Measurements from ENCODE around the gene CLCN5.

The CLCN5 gene

GRCh38 chrX:50098749-50099148 lies 176.4 kb downstream of the CLCN5 start:
- TF ChIP-seq CTCF (IDR thresholded peaks at IDR 0.05) (no peak), ZFX (IDR thresholded peaks at IDR 0.05; ENCODE audit: borderline replicate concordance) (no peak)
- H3K27ac ChIP-seq: no peak overlapping the region

GRCh38 chrX:50099331-50099730 lies 176.9 kb downstream of the CLCN5 start:
- H3K27ac ChIP-seq: no peak overlapping the region
- TF ChIP-seq CTCF (IDR thresholded peaks at IDR 0.05): no peak
- no peak for TF ChIP-seq ZFX (IDR thresholded peaks at IDR 0.05; ENCODE audit: borderline replicate concordance)

GRCh38 chrX:50100188-50100587 lies 177.8 kb downstream of the CLCN5 start:
- peak; percentile 15; the same call in 1 of the 2 replicates for TF ChIP-seq CTCF (IDR thresholded peaks at IDR 0.05)
- TF ChIP-seq ZFX (IDR thresholded peaks at IDR 0.05; ENCODE audit: borderline replicate concordance): no peak
- H3K27ac ChIP-seq: no peak overlapping the region

DNA sequence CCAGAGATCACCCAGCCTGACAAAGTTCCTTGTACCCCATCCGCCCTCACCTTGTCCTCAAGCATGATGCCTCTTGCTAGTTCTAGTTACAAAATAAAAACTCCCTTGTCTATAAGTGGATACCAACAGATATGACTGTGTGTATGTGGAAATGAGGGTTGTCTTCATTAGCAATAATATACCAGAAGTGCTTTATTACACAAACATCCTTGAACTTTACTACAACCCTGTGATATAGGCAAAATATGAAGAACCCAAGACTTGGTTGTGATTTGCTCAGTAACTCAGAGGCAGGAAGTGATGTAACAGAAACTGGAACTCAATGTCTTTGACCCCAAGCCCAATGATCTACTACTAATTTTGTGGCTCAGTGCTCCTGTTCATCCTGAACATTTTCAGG lies 180.8 kb downstream of the CLCN5 start:
- TF ChIP-seq ZFX (IDR thresholded peaks at IDR 0.05; ENCODE audit: borderline replicate concordance): no peak
- TF ChIP-seq CTCF (IDR thresholded peaks at IDR 0.05): no peak
- no peak overlapping the region for H3K27ac ChIP-seq

DNA sequence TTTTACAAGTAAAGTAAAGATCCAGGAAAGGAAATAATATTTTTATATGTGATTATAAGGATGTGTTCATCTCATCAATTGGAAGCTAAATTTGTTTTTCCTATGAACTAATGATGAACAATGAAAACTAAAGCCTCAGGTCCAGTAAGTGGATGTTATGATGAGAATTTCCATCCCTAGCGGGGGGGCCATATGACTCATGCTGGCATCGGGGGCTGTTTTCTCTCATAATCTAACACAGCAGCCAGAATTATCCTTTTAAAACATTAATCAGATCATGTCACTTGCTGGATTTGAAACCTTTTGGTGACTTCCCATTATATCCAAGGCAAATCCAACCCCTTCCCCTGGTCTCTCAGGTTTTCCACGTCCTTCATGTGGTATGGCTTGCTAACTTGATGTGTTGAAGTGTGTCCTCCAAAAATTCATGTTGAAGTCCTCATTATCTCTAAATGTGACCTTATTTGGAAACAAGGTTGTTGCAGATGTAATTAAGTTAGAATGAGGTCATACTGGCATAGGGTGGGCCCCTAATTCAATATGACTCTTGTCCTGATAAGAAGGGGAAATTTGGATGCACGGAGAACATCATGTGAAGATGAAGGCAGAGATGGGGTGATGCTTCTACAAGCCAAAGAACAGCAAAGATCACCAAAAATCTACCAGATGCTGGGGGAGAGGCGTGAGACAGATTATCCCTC lies 181.6 kb downstream of the CLCN5 start:
- TF ChIP-seq ZFX (IDR thresholded peaks at IDR 0.05; ENCODE audit: borderline replicate concordance) (no peak), CTCF (IDR thresholded peaks at IDR 0.05) (no peak)
- H3K27ac ChIP-seq: no peak overlapping the region

DNA sequence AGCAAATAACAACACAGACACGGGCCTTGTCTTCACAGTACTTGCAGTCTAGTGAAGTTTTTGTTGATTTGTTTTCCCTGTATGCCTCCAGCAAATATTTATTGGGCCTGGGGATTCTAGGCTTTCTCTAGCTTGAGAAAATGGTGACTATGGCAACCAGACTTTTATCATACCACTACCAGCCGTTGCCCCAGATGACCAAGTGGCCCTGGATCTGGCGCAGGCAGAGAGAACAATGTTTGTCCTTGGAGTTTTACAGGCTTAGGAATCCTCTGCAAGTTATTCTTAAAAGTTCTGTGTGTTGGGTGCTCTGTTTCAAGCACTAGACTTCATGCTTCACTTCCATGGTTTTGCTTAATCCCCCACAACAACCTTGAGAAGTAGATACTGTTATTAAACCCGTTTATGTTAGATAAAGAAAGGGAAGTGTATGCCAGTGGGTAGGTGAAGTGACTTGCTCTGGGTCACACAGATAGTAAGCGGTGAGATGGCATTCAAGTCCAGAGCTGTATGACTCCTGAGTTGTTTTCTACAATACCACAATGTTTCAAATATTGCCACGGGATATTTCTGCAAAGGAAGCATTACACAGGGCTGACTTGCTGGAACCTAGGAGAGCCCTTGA lies 183.8 kb downstream of the CLCN5 start:
- TF ChIP-seq ZFX (IDR thresholded peaks at IDR 0.05; ENCODE audit: borderline replicate concordance): no peak
- no peak for TF ChIP-seq CTCF (IDR thresholded peaks at IDR 0.05)
- no peak overlapping the region for H3K27ac ChIP-seq

- H3K27ac ChIP-seq: no peak overlapping the region
- TF ChIP-seq CTCF (IDR thresholded peaks at IDR 0.05) (no peak), ZFX (IDR thresholded peaks at IDR 0.05; ENCODE audit: borderline replicate concordance) (no peak)
Observed at GRCh38 chrX:50107470-50107869, 185.1 kb downstream of the CLCN5 start.

All from 22Rv1 (cell line).